Myocyte (in vitro differentiated cells): Measurements from ENCODE around the gene SNRNP25. TPM values are rescaled to one million over a fixed set of nuclear protein-coding genes. Genes with fewer than 3 reads are reported as not detected.
"Not testable (repeated sequence)": the region's sequence is repeated elsewhere in the genome, so short reads cannot be mapped to it uniquely, and the experiment has no call there.

ENCODE experiments used
- DNase-seq: peaks from one replicate; pipeline ENCODE4 v3.0.0-alpha.2; 2012; ENCODE audit warnings: low read depth
- polyA plus RNA-seq: library from polyadenylated mRNA; unstranded; fragments of >200 nt; gene quantifications from one replicate; pipeline ENCODE4 v1.2.1, GENCODE V29; 2012; ENCODE audit warnings: missing spikeins
- total RNA-seq: library from RNA; depleted of rRNA; stranded (reverse); fragments of >200 nt; gene quantifications from 2 replicates; pipeline ENCODE4 v1.2.3, GENCODE V29; 2014

SNRNP25 gene
- 16.9 and 24.1 TPM in 2 replicates for total RNA-seq
- polyA plus RNA-seq, result 40.1 TPM

DNA sequence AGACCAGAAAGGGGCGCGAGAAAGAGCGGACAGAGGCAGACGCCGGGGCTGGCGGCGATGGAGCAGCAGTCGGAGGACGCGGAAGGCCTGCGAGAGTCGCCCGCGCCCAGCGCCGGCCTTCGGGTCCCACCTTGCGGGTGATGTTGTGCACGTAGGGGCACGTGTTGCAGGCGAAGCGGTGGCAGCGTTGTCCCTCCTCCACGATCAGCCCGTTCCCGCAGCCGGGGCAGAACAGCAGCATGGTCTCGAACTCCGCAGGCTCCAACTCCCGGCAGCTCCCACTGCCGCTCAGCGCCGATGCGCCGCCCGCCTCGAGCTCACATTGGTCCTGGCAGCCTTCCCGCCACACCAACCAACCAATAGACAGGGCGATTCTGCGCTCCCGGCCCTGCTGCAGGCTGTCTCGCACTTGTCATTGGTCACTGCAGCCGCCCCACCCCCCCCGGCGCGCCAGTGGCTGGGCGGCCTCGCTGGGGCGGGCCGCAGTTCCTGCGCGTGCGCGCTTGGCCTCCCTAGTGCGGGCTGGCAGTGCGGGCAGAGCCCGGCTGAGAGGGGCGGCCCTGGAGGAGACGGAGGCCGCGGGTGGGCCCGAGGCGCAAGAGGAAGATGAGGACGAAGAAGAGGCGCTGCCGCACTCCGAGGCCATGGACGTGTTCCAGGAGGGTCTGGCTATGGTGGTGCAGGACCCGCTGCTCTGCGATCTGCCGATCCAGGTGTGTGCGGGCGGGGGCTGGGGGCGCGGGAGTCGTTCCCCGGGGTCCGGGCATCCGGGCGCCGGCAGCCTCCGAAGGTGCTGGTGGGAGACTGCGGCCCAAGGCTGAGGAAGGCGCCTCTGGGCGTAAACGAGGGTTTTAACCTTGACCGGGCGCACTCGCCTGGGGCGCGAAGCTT is at the start of gene SNRNP25, which contains the start of gene POLR3K:
TSS of gene SNRNP25 (plus strand) at position 483 of the 891 bp plus-strand sequence. CDS start at position 672, 189 bp downstream.
TSS of gene POLR3K (minus strand) at position 263 of the 891 bp plus-strand sequence. CDS start at position 241, 22 bp downstream.
- DNase-seq, result peak; percentile 98

DNA sequence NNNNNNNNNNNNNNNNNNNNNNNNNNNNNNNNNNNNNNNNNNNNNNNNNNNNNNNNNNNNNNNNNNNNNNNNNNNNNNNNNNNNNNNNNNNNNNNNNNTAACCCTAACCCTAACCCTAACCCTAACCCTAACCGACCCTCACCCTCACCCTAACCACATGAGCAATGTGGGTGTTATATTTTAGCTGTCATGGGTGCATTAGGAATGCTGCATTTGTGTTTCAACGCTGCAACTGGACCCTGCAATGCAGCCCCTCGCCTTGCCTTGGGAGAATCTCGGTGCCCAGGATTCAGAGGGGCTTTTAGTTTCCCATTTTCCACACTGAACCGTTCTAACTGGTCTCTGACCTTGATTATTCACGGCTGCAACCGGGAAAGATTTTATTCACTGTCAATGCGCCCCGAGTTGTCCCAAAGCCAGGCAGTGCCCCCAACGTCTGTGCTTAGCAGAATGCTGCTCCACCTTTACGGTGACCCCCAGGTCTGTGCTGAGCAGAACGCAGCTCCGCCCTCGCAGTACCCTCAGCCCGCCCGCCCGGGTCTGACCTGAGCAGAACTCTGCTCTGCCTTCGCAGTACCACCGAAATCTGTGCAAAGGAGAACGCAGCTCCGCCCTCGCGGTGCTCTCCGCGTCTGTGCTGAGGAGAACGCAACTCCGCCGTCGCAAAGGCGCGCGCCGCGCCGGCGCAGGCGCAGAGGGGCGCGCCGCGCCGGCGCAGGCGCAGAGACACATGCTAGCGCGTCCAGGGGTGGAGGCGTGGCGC is 43.5 kb upstream of the SNRNP25 start:
- no peak for DNase-seq

DNA sequence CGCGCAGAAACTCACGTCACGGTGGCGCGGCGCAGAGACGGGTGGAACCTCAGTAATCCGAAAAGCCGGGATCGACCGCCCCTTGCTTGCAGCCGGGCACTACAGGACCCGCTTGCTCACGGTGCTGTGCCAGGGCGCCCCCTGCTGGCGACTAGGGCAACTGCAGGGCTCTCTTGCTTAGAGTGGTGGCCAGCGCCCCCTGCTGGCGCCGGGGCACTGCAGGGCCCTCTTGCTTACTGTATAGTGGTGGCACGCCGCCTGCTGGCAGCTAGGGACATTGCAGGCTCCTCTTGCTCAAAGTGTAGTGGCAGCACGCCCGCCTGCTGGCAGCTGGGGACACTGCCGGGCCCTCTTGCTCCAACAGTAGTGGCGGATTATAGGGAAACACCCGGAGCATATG is 42.9 kb upstream of the SNRNP25 start:
- not testable (repeated sequence) for DNase-seq

DNA sequence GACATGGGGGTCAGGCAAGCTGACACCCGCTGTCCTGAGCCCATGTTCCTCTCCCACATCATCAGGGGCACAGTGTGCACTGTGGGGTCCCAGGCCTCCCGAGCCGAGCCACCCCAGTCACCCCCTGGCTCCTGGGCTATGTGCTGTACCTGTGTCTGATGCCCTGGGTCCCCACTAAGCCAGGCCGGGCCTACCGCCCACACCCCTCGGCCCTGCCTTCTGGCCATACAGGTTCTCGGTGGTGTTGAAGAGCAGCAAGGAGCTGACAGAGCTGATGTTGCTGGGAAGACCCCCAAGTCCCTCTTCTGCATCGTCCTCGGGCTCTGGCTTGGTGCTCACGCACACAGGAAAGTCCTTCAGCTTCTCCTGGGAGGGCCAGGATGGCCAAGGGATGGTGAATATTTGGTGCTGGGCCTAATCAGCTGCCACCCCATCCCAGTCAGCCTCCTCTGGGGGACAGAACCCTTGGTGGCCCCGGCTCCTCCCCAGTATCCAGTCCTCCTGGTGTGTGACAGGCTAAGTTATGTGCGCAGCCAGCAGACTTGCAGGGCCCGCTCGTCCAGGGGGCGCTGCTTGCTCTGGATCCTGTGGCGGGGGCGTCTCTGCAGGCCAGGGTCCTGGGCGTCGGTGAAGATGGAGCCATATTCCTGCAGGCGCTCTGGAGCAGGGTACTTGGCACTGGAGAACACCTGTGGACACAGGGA is 36.4 kb upstream of the SNRNP25 start:
- DNase-seq, result not testable (repeated sequence)

DNA sequence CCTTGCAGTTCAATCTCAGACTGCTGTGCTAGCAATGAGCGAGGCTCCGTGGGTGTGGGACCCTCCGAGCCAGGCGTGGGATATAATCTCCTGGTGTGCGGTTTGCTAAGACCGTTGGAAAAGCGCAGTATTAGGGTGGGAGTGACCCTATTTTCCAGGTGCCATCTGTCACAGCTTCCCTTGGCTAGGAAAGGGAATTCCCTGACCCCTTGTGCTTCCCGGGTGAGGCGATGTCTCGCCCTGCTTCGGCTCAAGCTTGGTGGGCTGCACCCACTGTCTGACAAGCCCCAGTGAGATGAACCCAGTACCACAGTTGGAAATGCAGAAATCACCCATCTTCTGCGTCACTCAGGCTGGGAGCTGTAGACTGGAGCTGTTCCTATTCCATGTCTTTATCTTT is 32.7 kb upstream of the SNRNP25 start:
- not testable (repeated sequence) for DNase-seq

DNA sequence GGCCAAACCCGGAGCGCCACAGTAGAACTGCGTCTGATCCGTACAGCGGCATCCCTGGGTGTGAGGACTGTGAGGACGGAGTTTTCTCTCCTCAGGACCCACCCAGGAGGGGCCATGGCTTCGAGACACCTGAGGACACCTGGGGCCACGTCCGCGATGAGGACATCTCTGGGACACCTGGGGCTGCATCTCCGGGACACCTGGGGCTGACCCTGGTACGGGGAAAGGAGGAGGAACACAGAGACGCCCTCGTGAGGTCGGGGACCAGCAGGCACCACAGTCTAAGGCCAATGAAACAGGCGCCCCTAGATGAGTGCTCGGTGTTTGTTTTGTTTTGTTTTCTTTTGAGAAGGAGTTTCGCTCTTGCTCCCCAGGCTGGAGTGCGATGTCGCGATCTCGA is 29.5 kb upstream of the SNRNP25 start:
- DNase-seq, result not testable (repeated sequence)

DNA sequence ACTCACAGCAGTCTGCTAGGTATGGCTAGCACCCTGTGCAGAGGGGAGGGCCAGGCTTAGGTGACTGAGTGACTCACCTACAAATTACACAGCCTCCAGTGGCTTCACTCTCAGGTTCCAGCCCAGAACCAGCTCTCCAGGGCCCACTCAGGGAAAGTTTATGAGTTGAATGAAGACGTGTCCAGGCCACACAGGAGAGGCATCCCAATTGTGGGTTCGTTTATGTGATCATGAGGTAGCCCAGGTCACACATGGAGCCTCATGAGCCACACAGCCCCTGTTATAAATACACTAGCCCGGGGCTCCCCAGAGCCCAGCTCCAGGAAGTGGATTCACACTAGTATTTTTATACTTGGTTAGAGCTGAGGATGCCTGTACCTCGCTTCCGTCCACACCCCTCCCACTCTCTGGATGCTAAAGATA is 27.7 kb upstream of the SNRNP25 start:
- not testable (repeated sequence) for DNase-seq

DNA sequence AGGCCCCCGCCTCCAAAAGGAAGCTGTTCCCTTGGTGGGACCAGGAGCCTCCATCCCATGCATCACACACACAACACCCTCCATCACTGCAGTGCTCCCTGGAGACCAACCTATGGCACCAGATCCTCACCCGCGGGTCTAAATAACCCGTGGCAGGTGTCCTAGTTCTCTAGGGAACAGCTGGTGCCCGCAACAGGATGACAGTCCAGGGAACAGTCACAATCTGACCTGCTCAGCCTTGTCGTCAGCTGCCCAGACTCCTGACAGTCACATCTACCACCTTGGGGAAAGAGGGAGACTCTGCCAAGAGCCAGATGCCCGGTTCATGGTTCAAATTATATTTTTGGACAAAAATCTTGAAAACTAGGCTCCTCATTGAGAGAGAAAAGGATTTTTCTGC is 23.0 kb upstream of the SNRNP25 start:
- not testable (repeated sequence) for DNase-seq

DNA sequence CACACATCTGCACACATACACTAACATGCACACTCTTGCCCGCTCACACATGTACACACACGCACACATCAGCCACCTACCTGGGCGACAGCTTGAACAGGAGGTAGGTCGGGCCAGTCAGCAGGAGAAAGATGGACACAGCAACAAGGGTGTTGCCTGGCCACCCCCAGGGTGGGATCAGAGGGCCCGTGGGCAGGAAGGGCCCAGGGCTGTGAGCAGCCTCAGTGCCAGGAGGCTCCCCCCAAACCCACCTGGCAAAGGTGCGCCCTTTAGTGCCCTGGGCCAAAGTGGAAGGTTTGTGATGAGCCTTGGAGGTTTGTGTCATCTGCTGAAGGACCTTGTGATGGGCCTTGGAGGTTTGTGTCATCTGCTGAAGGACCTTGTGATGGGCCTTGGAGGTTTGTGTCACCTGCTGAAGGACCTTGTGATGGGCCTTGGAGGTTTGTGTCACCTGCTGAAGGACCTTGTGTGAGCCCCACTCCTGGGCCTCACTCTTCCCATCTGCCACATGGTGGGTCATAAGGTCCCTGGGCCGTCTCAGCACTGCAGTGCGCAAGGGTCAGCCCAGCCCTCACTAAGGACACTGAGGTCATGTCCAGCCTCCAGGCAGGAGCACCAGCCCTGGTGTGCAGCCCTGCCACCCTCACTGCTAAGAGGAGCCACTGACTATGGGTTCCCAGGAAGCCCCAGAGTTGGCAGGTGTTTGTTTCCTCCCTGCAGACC is 20.3 kb upstream of the SNRNP25 start:
- DNase-seq, result not testable (repeated sequence)

DNA sequence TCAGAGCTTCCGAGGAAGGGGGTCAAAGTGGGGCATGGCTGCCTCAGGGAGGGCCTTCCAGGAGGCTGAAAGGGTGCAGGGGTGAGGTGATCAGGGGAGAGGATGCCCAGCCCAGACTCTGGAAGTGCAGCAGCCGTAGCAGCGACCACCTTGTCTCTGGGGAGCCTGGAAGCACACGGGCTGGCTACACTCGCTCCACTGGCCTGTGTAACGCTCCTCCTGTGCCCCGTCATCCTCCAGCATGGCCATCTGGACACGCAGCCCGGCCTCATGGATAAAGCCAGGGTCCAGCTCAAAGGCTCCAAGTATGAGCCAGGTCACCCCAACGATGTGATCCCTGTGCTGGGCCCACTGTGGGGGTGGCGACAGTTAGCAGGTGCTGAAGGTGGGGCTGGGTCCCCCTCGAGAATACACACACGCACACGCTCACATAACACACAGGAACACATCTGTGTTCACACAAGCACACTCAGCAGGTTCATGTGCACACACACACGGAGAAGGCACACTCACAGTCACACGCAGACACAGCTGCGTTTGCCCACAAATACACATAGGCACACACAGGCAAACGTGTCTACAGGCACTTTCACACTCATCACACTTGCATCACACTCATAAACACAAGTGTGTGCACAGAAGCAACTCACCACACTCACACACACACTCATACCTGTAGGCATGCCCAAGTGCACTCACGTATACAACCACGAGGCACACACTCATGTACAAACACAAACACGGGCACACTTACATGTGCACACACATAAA is 19.6 kb upstream of the SNRNP25 start:
- DNase-seq, result no peak

DNA sequence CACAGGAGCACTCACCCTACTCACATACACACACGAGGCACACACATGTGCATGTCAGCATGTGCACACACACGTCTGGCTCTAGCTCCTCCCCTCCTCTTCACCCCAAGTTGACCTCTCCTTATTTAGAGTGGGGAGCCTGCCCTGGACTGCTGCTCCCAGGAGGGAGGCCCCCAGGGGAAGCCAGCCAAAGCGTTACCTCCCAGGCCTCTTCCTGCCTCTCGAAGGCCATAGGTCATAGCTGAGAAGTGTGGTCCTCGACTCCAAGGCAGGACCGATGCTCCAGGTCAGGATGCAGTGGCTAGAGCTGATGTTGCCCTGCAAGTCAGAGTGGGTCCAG is 19.0 kb upstream of the SNRNP25 start:
- no peak for DNase-seq

DNA sequence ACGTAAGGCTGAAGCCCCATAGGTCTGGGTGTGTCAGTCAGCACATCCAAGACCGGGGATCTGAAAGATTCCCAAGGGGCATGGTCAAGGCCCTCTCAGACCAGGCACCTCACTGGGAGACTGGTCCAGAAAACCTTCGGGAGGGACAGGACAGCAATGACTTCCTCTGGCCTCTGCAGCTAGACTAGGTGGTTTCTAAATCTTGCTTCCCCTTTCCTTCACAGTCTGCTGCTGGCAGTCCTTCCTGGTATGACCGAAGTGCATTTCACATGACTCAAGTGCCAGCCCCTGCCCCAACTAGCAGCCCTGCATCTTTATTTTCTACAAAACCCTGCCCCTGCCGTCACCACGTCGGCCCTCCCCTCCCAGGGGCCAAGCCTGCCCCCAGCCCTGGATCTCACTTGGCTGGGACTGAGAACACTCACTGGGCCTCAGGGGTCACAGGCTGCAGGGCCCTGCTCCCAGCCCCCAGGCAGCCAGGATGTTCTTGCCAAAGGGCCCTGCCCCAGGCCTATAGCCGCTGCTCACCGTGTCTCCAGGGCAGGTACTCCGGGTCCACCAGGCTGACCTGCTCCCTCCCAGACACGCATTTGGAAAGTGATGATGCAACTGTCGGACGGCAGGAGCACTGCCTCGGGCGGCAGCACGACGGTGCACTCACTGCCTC is 18.5 kb upstream of the SNRNP25 start:
- no peak for DNase-seq

DNA sequence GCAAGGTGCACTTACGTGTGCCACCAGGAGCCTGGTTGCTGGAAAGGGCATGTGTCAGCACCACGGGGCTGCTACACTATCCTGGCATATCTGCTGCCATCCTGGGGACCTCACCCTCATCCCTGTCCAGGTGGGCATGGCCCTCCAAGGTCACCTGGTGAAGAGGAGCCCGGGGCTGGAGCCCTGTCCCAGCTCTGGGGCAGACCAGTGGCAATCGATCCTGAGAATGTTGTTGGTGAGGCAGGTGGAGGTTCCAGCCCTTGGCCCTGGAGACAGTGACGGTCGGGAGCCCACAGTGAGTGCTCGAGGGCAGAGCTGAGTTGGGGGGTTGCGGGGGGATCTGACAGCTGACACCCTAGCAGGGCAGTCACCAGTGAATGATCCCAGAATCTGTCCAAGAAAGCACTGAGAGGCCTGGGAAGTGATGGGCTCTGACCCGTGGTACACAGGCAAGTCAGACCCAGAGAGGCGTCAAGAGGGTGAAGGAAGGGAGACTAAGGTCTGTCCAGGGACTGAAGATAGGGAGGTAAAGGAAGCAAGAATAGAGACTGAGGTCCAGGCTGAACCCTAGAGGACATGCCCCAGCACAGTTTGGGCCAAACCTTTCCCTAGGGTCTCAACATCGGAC is 17.8 kb upstream of the SNRNP25 start:
- DNase-seq, result no peak

DNA sequence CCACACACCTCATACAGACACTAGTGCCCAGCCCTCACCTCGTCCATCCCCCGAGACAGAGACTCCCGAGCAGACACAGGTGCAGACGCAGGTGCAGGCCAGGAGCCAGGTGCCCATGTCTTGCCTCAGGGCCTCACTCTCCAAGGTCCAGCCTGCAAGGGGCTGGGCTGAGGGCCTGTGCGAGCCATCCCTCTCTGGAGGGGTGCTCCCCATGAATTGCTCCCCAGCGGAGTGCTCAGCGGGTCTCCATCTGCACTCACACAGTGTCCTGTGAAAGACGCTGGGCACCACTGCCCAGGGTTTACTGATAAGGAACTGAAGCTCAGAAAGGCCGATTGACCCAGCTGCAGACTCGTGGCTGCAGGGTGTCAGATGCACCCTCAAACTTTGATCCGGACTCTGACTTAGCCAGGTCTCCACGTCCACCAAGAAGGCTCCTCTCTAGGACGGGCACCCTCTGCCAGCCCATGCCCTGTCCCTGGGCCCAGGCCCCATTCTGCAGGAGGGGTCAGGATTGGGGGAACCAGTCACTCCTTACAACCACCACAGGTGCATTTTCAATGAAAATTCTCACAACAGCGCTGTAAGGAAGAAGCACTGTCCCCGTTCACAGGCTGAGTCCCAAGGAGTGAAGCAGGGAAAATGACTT is 17.2 kb upstream of the SNRNP25 start:
- no peak for DNase-seq

DNA sequence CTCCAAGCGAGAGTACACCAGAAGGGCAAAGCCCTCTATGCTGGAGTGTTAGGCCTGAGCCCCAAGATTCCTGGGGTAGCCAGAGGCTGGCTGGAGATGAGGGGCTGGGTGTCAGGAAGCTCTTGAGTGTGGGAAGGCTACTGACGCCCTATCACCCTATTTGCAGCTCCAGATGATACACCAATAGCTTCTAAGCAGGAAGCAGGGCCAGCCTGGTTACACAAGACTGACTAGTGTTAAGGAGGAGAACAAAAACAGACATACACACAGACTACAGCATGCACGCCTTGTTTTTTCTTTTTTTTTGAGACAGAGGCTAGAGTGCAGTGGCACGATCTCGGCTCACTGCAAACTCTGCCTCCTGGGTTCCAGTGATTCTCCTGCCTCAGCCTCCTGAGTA is 16.1 kb upstream of the SNRNP25 start:
- no peak for DNase-seq

DNA sequence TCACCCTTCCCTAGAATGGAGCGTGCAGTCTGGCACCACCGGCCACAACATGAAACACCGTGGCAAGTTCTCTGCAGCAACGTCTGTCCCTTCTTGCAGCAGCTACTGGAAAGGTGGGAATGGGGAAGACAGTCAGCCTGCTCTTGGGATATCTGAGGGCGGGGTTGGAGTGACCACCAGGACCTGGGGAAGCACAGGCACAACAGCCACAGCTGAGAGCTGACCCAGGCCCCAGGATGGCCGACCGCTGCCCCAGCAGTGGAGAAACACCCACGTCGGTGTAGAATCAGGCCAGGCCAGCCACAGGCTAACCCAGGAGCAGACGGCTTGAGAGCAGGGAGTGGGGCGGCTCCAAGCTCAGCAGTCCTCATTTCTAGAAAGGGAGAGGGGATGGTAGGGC is 15.4 kb upstream of the SNRNP25 start:
- DNase-seq, result not testable (repeated sequence)

DNA sequence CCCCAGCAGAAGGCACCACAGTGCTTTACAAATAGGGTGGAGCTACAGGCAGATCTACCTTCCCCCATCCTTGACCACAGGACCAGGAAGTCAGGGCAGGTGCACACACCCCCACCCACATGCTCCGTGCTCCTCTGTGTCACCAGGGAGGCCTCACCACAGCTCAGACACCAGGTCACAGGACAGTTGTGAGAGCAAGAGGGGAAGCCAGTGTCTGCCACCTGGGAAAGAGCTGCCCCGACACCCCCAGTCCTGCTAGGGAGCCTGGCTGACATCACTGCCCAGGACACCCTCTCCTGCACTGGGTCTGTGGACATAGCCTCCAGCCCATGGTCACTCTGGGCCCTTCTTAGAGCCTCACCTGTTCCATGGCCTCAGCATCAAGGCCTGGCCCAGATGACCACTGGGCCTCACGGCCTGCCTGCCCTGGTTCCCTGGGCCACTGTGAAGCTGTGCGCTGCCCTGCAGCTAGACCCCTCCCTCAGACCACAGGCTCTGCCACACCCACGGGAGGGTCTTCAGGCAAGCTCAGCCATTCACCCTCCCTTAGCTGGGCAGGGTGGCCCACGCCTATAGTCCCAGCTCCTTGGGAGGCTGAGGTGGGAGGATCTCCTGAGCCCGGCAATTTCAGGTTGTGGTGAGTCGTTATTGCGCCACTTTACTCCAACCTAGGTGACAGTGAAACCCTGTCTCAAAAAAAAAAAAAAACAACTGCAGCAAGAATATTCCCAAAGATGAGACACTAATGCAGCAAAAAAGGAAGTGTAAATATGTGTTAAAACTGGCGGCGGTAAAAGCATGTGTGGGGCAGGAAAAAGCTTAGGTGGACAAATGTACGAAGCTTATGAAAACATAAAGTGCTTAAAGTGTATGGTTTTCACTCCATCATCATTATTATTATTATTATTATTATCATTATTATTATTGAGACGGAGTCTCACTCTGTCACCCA is 14.4 kb upstream of the SNRNP25 start:
- no peak for DNase-seq
